GM18526 (cell line): Measurements from ENCODE around the gene RNF157.

Experiments used
- POLR2A ChIP-seq: IDR thresholded peaks from 3 replicates; pipeline ENCODE4 v1.6.1; 2011; ENCODE audit not compliant: insufficient read length; ENCODE audit errors: extremely low read depth

Gene RNF157

DNA sequence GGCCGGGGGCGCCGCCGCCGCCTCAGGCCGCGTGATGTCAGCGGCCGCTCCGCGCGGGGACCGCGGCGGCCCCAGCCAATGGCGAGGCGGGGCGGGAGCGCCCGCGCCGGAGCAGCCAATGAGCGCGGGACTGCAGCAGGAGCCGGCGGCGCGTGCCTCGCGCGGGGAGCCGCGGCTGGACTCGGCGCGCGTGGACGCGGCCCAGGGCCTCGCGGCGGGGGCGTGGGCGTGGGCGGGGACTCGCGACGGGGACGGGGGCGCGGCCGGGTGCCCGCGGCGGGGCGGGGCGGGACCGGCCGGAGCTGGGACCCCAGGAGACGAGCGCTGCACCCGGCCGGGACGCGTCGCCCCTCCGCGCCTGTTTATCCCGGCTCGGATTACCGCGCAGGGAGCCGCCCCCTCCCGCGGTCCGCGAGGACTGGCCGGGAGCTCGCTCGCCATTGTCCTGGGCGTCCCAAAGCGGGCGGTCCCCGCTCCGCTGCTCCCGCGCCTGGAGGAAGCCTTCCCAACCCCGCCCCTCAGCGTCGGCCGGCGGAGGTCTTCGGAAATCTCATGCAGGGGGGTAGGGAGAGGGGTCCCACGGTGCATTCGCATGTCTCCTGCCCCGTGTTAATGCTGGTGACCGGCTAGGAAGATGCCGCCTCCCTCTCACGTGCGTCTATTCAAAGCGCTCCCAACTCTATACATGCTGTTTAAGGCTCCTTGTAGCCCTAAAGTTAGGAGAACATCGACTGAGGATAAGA is at the start of gene RNF157:
TSS of gene RNF157 (minus strand) at position 33 of the 743 bp plus-strand sequence. CDS start 253 bp downstream, outside the sequence.
- TF ChIP-seq POLR2A = no peak

DNA sequence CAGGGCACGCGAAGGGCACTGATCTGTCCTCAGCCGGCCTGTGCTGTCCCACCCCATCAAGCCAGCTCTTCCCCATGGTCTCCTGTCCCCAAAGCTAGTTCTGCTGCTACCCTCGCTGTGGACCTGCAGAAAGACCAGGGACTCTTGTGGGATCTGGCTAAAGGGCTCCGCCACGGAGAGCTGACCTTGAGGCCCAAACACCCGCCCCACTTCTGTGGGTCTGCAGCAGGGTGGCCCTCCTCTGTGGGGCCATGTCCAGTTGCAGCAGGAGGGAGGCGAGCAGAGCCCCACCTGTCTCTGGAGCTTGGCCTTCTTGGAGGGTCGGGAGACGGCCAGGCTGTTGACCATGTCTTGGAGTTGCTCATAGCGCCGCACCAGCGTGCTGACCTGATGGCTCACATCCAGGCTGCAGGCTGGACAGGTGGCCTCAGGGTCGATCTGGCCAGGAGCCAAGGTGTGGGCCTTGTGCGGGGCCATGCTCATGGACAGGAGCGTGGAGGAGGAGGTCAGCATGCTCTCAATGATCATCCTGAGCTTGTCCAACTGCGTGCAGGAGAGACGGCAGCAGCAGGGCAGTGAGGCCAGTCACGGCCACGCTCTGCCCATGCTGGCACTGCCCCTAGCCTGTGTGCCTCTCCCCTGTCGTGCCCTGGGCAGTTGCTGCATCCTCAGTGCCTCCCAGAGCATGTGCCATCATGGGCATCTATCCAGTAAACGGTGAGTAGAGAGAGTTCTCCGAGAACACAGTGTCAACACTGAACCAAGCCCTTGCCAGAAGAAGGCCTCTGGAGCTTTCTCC is 41.5 kb upstream of the RNF157 start:
- no peak for TF ChIP-seq POLR2A

DNA sequence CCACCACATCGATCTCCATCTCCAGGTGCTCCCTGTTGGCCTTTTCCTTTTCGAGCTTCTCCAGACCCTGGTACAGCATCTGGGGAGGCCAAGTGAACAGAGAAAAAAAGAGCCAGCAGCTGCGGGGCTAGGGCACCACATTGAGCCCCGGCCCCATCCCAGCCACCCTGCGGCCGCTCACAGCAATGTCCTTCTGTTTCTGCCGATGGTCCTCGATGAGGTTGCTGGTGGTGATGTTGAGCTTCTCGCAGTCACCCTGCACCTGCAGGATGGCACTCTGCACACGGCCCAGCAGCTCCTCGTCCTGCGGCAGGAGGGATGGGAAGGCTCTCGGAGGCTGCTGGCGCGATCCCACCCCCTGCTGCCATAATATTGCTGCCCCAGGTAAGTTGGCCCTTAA is 40.4 kb upstream of the RNF157 start:
- no peak for TF ChIP-seq POLR2A

GRCh38 chr17:76279742-76280287 is 39.5 kb upstream of the RNF157 start:
- no peak for TF ChIP-seq POLR2A

DNA sequence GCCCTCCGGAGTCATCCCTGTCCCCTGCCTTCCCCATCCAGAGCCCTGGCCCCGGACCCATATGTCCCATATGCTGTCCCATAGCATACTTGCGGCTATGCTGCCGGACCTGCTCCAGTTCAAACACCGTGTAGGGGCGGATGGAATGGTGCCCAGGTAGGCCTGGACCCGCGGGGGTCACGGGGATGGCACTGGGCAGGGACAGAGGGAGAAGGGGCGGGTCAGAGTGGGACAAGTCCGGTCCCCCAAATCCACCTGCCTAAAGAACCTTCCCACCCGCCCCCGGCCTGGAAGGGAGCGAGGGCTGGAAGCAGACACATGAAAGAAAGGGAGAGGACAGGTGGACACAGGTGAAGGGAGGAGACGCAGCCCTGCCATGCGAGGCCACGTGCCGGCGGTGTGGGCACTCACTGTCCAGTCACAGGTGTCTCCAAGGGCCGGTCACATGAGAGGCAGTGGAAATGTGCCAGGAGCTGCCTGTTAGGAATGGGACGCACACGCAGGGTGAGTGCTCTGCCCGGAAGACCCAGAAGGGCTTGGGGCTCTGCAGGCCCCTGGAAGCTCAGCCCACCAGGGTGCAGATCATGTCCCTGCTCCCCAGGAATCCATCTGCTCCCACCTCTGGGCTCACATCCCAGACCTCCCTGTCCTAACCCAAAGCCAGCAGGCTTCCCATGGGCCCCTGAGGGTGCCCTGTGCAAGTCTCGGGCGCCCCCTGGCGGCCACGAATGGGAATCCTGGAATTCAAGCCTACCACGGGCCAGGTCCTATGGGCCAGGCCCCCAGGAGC is 38.9 kb upstream of the RNF157 start:
- no peak for TF ChIP-seq POLR2A

GRCh38 chr17:76278268-76278908 is 38.1 kb upstream of the RNF157 start:
- TF ChIP-seq POLR2A = no peak

DNA sequence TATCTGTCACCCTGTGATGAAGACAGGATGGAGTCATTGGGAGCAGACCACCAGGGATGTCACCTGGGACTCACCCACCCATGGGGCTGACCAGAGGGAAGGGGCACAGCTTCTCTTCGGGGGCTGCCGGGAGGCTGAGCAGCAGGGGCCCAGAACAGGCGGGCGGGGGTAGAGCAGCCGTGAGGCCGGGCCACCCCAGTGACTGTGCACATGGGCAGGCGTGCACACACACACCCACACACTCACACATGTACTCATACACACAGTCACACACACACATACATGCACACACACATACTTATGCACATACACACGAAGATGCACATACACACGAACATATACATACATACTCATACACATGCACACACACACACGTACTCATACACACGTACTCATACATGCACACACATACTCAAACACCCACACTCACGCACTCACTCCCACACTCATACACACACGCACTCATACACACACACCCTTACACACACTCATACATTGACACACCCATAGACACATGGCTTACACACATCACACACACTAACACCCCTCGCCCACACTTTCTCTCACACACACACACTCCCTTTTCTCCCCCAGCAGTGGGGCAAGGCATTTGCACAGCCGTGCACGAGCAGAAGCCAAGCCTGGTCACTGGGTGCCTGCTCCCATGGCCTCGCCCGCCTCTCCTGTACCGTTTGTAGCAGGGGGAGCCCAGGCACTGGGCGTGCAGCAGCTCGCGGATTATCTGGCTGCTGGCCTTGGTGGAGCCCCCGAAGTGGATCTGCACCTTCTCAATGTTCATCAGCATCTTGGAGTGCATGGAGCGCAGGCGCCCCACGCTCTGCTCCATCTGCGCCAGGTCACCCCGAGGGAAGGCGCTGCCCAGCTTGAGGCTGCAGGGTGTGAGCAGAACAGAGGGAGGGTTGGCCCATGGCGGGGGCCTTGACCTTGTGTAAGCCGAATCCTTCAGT is 37.3 kb upstream of the RNF157 start:
- no peak for TF ChIP-seq POLR2A

GRCh38 chr17:76276461-76277299 is 36.4 kb upstream of the RNF157 start:
- TF ChIP-seq POLR2A = no peak

GRCh38 chr17:76276069-76276431 is 35.8 kb upstream of the RNF157 start:
- TF ChIP-seq POLR2A = peak; percentile 10

DNA sequence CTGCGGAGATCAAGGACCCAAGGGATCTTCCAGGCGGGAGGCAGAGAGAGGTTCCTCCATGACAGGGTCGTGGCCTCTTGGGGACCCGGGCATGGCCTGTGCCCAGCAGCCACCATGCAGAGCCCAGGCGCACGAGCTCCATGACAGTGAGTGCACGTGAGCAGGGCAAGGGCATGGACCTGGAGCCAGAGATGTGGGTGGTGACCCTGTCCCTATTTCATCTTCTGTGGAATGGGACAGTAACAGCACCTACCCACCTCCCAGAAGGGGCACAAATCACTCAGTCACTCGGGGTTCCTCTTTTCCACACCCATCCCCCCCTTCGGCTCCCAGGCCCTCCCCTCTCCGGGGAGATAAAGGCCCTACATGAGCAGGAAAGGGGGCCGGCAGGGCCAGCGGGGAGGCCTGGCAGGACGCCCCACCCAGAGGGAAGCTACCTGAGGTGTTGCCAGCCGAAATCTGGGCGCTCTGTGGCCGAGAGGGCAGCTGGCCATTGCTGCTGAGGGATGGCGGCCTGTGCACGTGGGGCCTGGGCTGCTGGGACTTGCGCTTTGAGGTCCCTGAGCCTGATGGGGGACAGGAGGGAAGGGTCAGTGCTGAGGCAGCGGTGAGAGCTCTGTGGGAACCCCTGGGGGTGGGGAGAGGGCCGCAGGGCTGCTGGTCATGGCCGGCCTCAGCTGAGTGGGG is 35.2 kb upstream of the RNF157 start:
- TF ChIP-seq POLR2A = no peak

- no peak for TF ChIP-seq POLR2A
These were observed 34.0 kb upstream of the RNF157 start for GRCh38 chr17:76274112-76274956.

DNA sequence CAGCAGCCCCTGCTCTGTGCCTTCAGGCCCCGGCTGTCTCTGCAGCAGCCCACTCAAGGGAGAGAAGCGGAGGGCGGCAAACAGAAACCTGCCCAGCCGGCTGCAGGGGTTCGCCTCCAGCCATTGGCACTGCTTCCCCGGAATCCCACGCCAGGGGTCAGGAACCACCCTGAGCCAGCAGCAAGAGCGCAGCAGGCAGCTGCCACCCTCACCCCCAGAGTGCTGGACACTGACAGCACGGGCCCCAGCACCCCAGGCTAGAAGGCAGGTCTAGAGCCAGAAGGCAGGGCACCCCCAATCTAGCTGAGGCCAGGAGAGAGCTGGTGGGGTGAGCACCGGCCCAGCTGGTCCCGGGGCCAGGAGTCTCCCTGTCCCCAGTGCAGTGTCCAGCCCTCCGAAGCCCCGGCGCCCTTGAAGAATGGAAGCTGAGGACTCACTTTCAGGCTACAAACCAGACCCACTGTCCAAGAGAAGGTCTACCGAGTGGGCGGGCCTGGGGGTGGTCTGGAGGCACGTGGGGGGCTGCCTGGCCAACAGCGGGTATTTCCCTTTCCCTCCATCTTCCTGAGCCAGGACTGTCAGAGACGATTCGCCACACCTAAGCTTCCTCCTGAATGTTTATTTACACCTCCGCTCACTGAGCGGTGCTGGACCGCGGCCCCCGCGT is 33.3 kb upstream of the RNF157 start:
- peak; percentile 12 for TF ChIP-seq POLR2A
